ENCODE measurements around the gene COA4. TPM values are rescaled to one million over a fixed set of nuclear protein-coding genes. Genes with fewer than 3 reads are reported as not detected.

COA4 gene
- total RNA-seq, 1 donor from 2014 or later, result 99.9 TPM

DNA sequence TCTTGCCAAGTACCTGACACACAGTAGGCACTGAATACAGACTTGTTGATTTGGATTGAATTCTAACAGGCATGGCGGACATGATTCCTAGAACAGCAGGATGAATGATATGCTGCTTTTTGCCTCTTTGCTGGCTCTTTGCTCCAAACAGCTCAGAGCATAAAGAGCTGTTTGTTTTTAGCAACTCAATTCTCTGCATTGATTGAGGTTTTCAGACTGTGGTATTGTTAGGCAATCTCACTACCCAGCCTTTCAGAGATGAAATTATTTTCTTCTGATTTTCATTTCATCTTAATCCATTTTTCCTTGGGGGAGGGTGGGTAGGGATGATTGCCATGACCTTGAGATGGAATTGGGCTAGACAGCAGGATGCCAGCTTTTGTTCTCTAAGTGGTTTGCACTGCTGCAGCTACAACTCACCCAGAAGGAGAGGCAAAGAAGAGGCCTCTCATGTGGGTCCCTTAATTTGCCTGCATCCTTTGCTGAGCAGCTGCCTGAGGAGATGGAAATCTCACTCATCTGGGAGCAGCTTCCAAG lies 20.5 kb downstream of the COA4 start:
- no peak for DNase-seq (ENCODE audit: low spot score)
- Mint-ChIP-seq H3K36me3 (ENCODE audit: low read depth) (peaks cover 23% of the 10 kb centered on the region), H3K27ac (no peak overlapping the region), H3K4me1 (ENCODE audit: low read depth) (no peaks in the 10 kb centered on the region), H3K4me3 (ENCODE audit: low read depth) (no peak overlapping the region), H3K9me3 (no peaks in the 10 kb centered on the region), H3K27me3 (ENCODE audit: low read depth) (no peaks in the 10 kb centered on the region)
- intact Hi-C loops (cut with micrococcal nuclease), result no loop called here

DNA sequence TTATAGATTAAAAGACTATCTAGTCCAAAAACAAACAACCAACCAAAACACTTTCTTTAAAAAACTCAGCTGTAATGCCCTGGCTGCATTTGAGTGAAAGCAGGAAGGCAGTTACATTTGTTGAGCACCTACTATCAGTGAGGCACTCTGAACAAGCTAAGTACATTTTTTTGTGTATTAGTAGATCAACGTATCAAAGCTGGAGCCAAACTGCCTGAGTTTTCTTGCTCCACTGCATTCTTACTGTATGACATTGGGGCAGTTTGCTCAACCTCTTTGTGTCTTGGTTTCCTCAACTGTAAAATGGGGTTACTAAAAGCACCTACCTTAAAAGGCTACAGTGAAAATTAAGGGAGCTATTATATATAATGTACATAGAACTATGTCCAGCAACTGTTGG lies 22.0 kb downstream of the COA4 start:
- Mint-ChIP-seq H3K4me1 (ENCODE audit: low read depth) (no peaks in the 10 kb centered on the region), H3K9me3 (no peaks in the 10 kb centered on the region), H3K27ac (no peak overlapping the region), H3K36me3 (ENCODE audit: low read depth) (peaks cover 13% of the 10 kb centered on the region), H3K27me3 (ENCODE audit: low read depth) (no peaks in the 10 kb centered on the region), H3K4me3 (ENCODE audit: low read depth) (no peak overlapping the region)
- no peak for DNase-seq (ENCODE audit: low spot score)
- intact Hi-C loops (cut with micrococcal nuclease), result no loop called here

DNA sequence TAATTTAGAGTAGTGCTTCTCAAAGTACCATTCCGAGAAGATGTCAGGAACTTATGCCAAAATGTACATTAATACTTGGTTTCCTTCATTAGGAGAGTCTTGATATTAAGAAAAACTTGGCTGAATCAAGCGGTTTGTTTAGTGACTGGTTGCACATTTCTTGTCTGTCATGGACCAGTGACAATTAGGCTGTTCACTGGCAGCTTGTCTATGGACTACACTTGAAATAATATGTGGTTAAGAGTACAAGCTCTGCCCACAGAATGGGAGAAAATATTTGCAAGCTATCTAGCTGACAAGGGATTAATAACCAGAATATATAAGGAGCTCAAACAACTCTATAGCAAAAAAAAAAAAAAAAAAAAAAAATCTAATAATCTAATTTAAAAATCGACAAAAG lies 24.6 kb downstream of the COA4 start:
- DNase-seq (ENCODE audit: low spot score), result no peak
- intact Hi-C loops (cut with micrococcal nuclease), result no loop called here
- Mint-ChIP-seq H3K27ac (no peak overlapping the region), H3K36me3 (ENCODE audit: low read depth) (peaks cover 9% of the 10 kb centered on the region), H3K27me3 (ENCODE audit: low read depth) (no peaks in the 10 kb centered on the region), H3K9me3 (no peaks in the 10 kb centered on the region), H3K4me1 (ENCODE audit: low read depth) (peaks cover 2% of the 10 kb centered on the region), H3K4me3 (ENCODE audit: low read depth) (no peak overlapping the region)

DNA sequence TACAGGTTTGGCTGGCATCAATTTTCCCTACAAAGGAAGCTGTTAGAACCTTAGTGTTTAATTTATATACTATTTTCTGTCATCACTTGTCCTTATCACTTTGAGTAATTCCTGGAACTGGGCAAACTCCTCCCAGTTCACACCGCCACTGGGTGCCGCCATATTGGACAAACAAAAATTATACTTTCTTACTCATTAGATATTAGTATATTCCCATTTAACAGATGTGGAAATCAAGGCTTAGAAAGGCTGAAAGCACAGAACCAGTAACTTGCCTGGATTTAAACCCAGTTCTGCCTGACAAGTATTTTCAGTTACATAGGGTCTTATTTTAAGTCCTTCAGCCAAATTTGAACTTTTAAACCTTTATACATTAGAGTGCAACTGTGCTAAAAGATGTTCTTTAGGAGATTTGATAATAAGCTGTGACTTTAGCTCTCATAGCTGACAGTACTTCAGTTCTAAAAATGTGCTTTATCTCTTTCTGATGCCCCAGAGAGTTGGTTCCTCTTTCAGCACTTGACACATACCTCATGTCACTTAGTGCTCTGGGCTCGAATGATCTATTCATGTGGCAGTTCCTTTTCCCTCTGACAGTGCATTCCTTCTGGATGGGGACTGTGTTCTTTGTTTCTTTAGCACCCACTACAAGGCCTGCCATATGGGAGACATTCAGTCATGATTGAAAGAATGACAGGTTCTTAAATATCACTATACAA lies 25.4 kb downstream of the COA4 start:
- Mint-ChIP-seq H3K4me1 (ENCODE audit: low read depth) (peaks cover 2% of the 10 kb centered on the region), H3K9me3 (no peaks in the 10 kb centered on the region)
- no peak for DNase-seq (ENCODE audit: low spot score)

GRCh38 chr11:73839123-73839457 lies 37.6 kb downstream of the COA4 start:
- Mint-ChIP-seq H3K9me3 (no peaks in the 10 kb centered on the region), H3K27me3 (ENCODE audit: low read depth) (no peaks in the 10 kb centered on the region), H3K27ac (no peak overlapping the region), H3K36me3 (ENCODE audit: low read depth) (peaks cover 11% of the 10 kb centered on the region), H3K4me3 (ENCODE audit: low read depth) (no peak overlapping the region), H3K4me1 (ENCODE audit: low read depth) (peaks cover 2% of the 10 kb centered on the region)
- intact Hi-C loops (cut with micrococcal nuclease), result no loop called here
- no peak for DNase-seq (ENCODE audit: low spot score)

More for the DNA sequence above, 25.4 kb downstream of the COA4 start:
- Mint-ChIP-seq H3K36me3 (ENCODE audit: low read depth) (peaks cover 15% of the 10 kb centered on the region), H3K27ac (no peak overlapping the region), H3K27me3 (ENCODE audit: low read depth) (no peaks in the 10 kb centered on the region), H3K4me3 (ENCODE audit: low read depth) (no peak overlapping the region)
- intact Hi-C loops (cut with micrococcal nuclease), result no loop called here

GRCh38 chr11:73838443-73839122 lies 38.1 kb downstream of the COA4 start:
- no peak overlapping the region for H3K27ac Mint-ChIP-seq
- H3K36me3 Mint-ChIP-seq (ENCODE audit: low read depth), result peaks cover 13% of the 10 kb centered on the region
- no peaks in the 10 kb centered on the region for H3K27me3 Mint-ChIP-seq (ENCODE audit: low read depth)
- no peak for DNase-seq (ENCODE audit: low spot score)
- no peak overlapping the region for H3K4me3 Mint-ChIP-seq (ENCODE audit: low read depth)
- no peaks in the 10 kb centered on the region for H3K9me3 Mint-ChIP-seq
- intact Hi-C loops (cut with micrococcal nuclease), result no loop called here
- H3K4me1 Mint-ChIP-seq (ENCODE audit: low read depth), result peaks cover 2% of the 10 kb centered on the region

GRCh38 chr11:73833067-73833466 lies 43.6 kb downstream of the COA4 start:
- Mint-ChIP-seq H3K9me3 (no peaks in the 10 kb centered on the region), H3K27ac (no peak overlapping the region), H3K27me3 (ENCODE audit: low read depth) (no peaks in the 10 kb centered on the region), H3K36me3 (ENCODE audit: low read depth) (peaks cover 22% of the 10 kb centered on the region), H3K4me3 (ENCODE audit: low read depth) (no peak overlapping the region), H3K4me1 (ENCODE audit: low read depth) (no peaks in the 10 kb centered on the region)
- intact Hi-C loops (cut with micrococcal nuclease), result no loop called here
- DNase-seq (ENCODE audit: low spot score), result no peak

- no peak for DNase-seq (ENCODE audit: low spot score)
- Mint-ChIP-seq H3K27me3 (ENCODE audit: low read depth) (no peaks in the 10 kb centered on the region), H3K9me3 (no peaks in the 10 kb centered on the region), H3K4me3 (ENCODE audit: low read depth) (no peak overlapping the region), H3K27ac (no peak overlapping the region), H3K4me1 (ENCODE audit: low read depth) (no peaks in the 10 kb centered on the region), H3K36me3 (ENCODE audit: low read depth) (peaks cover 33% of the 10 kb centered on the region)
- intact Hi-C loops (cut with micrococcal nuclease), result no loop called here
Measured at GRCh38 chr11:73830261-73830660, 46.4 kb downstream of the COA4 start.

Other genes starting within 250 kb of the COA4 start
- 1.2 and 1.4 TPM in 2 replicates for gene PLEKHB1, start 230.3 kb downstream of the COA4 start, total RNA-seq
- 74.6 and 89.5 TPM in 2 replicates for gene RAB6A, start 115.8 kb downstream of the COA4 start, total RNA-seq
- gene MRPL48, start 89.0 kb downstream of the COA4 start, total RNA-seq, result 63.1 and 67.1 TPM in 2 replicates
- 25.4 and 28.7 TPM in 2 replicates for gene PAAF1, start 153 bp upstream of the COA4 start, total RNA-seq
- gene DNAJB13, start 74.2 kb upstream of the COA4 start, total RNA-seq, result 0.44 and 0.52 TPM in 2 replicates
- gene UCP2, start 106.0 kb upstream of the COA4 start, total RNA-seq, result 429 and 437 TPM in 2 replicates
- 2.0 and 2.6 TPM in 2 replicates for gene UCP3, start 132.2 kb upstream of the COA4 start, total RNA-seq

All from activated T-helper 2 cell treated with anti-CD3 and anti-CD28 coated beads, Interferon-gamma antibody, Interleukin-2, Interleukin-4, amounts not matched to agents 10 μg/mL and 5 μg/mL and 100 μg/mL, durations not matched to agents 14 hours and 24 hours and 36 hours (primary cell).